RWPE1 (cell line): Measurements from ENCODE around the gene BCLAF1.

ENCODE experiments used
- CTCF ChIA-PET: fragments of 350-600 bp; sonication (Branson Sonifier 250); formaldehyde crosslinking; extraction: SDS; loops from one replicate; lab custom pipeline; 2021; lab: Yijun Ruan, JAX
- POLR2A ChIA-PET: fragments of 400-600 bp; formaldehyde crosslinking; extraction: SDS; loops from one replicate; lab custom pipeline; 2020; ENCODE audit warnings: antibody characterized with exemption; ENCODE audit not compliant: low non-redundant PET; lab: Yijun Ruan, JAX
- DNase-seq: peaks from one replicate; pipeline ENCODE4 v3.0.0; 2012; ENCODE audit warnings: low spot score
- H3K27ac ChIP-seq: fragments of 450-650 bp; 2 replicates; pipeline ENCODE4 v1.5.1; 2017
- TF ChIP-seq, protein P1 (sequence below): fragments of 450-650 bp; conservative IDR thresholded peaks from 2 replicates; pipeline ENCODE4 v1.5.1; 2017; ENCODE audit warnings: low read depth, mild to moderate bottlenecking

Gene BCLAF1

DNA sequence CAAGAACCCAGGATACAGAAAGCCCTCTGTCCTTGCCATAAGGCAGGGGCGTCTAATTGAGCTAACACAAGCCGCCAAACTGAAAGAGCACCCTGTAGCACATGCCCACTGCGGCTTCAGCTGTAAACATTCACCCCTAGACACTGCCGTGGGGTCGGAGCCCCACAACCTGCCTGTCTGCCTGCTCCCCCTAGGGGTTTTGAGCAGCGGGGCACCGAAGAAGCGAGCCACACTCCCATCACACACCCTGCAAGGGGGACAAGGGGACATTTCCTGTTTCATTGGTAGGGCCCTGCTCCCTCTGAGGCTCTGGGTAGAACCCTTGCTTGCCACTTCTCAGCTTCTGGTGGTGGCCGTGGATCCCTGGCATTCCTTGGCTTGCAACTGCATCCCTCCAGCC, 45.2 kb upstream of the BCLAF1 start:
- no peak overlapping the region for H3K27ac ChIP-seq
- TF ChIP-seq, protein P1, sequence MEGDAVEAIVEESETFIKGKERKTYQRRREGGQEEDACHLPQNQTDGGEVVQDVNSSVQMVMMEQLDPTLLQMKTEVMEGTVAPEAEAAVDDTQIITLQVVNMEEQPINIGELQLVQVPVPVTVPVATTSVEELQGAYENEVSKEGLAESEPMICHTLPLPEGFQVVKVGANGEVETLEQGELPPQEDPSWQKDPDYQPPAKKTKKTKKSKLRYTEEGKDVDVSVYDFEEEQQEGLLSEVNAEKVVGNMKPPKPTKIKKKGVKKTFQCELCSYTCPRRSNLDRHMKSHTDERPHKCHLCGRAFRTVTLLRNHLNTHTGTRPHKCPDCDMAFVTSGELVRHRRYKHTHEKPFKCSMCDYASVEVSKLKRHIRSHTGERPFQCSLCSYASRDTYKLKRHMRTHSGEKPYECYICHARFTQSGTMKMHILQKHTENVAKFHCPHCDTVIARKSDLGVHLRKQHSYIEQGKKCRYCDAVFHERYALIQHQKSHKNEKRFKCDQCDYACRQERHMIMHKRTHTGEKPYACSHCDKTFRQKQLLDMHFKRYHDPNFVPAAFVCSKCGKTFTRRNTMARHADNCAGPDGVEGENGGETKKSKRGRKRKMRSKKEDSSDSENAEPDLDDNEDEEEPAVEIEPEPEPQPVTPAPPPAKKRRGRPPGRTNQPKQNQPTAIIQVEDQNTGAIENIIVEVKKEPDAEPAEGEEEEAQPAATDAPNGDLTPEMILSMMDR, result no peak
- DNase-seq, result no peak
- POLR2A ChIA-PET, result no interaction called here
- CTCF ChIA-PET, result no interaction called here

DNA sequence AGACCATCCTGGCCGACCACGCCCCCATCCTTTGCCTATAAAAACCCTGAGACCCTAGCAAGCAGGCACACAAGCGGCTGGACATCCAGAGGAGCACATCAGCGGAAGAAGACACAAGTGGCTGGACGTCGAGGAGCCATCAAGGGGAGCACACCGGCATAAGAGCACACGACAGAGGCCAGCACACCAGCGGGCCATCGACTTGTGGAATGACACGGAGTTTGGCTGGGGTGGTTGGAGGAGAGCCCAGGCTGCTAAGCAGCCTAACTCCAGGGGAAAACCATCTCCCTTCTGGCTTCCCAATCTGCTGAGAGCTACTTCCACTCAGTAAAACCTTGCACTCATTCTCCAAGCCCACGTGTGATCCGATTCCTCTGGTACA, 44.8 kb upstream of the BCLAF1 start:
- H3K27ac ChIP-seq, result no peak overlapping the region
- no peak for DNase-seq
- TF ChIP-seq, protein P1, result no peak
- ChIA-PET POLR2A (no interaction called here), CTCF (no interaction called here)

DNA sequence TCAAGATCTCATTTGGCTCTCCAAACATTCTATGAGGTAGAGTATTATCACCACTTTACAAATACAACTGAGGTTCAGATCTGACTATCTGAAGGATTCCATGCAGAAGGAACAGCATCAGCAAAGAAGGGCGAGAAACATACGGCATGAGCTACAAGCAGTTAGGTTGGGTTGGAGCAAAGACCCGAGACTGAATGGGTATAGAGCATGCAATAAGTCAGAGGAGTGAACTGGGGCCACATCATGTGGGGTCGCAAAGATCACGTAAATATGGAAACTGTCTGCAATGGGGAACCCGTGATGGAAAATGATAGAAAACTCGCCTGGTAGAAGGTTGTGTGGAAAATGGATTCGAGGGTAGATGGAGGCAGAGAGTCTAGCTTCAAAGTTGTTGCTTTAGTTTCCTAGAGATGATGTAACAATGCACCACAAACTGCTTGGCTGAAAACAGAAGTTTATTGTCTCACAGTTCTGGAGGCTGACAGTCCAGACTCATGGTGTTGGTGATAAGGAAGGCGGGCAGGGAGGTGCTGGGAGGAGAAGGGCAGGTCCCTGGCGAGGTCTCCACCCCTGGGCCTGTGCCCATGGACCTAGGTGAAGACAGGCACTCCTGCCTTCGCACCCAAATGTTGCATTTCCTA, 44.3 kb upstream of the BCLAF1 start:
- no peak for DNase-seq
- no peak overlapping the region for H3K27ac ChIP-seq
- POLR2A ChIA-PET, result no interaction called here
- TF ChIP-seq, protein P1, result no peak
- CTCF ChIA-PET, result no interaction called here

DNA sequence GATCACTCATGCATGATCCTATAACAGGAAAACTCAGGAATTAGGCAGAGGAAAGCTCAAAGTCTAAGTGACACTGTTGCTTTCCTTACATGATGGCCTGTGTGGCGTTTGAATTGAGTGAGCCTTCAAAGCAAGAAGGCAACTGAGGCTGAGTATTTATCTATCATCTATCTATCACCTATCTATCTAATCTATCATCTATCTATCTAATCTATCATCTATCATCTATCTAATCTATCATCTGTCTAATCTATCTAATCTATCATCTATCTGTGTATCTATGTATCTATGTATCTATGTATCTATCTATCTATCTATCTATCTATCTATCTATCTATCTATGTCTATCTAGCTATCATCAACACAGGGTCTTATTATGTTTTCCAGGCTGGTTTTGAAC, 41.8 kb upstream of the BCLAF1 start:
- CTCF ChIA-PET, result no interaction called here
- TF ChIP-seq, protein P1, result no peak
- POLR2A ChIA-PET, result no interaction called here
- H3K27ac ChIP-seq, result no peak overlapping the region
- no peak for DNase-seq

DNA sequence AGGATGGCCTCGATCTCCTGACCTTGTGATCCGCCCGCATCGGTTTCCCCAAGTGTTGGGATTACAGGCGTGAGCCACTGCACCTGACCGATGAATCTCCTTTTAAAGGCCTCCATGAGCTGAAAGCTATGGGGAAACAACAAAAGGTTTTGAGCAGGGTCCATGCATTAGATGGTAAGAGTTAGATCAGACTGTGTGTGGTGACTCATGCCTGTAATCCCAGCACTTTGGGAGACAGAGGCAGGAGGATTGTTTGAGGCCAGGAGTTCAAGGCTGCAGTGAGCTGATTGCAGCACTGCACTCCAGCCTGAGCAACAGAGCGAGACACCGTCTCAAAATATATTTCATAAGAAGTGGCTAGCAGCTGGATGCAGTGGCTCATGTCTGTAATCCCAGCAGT, 41.0 kb upstream of the BCLAF1 start:
- no peak overlapping the region for H3K27ac ChIP-seq
- DNase-seq, result no peak
- TF ChIP-seq, protein P1, result no peak
- ChIA-PET POLR2A (no interaction called here), CTCF (interaction anchor here (0.6 to 2.2 kb wide), 2 partner anchors 13 to 299 kb away, joined by 5 to 6 read pairs; no protein-coding TSS in a partner anchor)

DNA sequence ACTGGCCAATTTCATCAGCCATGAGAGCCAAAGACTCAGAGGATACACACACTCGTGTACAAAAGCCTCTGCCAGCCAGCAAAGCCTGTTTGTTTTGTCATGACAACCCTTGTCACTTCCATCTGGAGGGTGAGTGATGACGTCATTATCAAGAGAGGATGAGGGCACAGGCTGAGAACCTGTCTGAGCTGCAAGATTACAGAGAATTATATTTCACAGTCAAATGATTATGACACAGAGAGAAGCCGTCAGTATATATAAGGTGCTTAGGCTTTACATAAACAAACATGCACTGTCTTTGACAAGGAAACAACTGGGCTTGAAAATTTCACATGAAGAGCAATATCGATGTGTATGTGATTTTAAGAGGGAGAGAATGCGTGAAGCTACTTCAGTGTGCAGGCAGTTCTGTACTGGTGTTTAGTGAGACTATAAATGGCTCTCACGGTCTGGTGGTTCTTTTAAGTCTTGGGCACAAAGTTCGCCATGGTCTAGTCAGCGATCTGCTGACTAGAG, 36.5 kb upstream of the BCLAF1 start:
- ChIA-PET POLR2A (no interaction called here), CTCF (interaction anchor here (0.6 kb wide), 1 partner anchor 18 kb away, joined by 3 read pairs; no protein-coding TSS in a partner anchor)
- TF ChIP-seq, protein P1, result no peak

More for the DNA sequence above, 36.5 kb upstream of the BCLAF1 start:
- H3K27ac ChIP-seq, result no peak overlapping the region
- no peak for DNase-seq
